ENCODE measurements around the gene THRB.

Gene THRB

DNA sequence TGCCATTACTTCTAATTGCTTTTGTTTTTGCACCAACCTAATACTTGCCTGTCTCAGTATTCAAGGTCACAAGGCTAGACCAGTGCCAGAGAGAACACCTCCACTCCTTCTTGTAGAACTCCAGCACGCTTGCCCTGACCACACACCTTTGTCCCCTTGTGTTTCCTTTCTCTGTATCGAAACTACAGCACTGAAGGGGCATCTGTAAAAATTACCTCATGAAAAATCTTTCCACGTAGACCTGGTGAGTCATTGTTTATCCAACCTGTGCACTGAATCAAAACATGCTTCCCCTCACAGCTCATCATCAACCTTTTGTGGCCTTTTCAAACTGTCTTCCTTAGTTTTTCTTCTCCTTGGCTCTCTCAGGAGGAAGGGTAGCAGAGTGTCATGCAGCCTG is 259.5 kb downstream of the THRB start:
- DNase-seq: no peak

DNA sequence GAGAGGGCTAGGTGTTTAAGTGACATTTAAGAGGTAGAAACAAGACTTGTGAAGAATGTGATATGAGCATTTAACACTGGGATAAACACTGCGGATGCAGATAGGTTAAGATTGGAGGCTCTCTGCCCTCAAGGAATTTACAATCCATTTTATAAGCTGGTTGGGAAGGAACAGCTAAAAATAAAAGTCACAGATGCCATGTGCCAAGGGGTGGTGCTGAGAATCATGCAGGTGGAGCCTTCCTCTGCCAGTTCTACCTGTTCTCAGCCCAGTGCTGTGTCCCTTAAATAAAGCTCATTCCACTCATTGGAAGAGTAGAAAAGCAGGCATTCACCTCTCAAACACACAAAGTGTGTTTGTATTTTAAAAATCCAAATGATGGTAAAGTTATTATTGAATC is 261.9 kb downstream of the THRB start:
- DNase-seq: no peak

DNA sequence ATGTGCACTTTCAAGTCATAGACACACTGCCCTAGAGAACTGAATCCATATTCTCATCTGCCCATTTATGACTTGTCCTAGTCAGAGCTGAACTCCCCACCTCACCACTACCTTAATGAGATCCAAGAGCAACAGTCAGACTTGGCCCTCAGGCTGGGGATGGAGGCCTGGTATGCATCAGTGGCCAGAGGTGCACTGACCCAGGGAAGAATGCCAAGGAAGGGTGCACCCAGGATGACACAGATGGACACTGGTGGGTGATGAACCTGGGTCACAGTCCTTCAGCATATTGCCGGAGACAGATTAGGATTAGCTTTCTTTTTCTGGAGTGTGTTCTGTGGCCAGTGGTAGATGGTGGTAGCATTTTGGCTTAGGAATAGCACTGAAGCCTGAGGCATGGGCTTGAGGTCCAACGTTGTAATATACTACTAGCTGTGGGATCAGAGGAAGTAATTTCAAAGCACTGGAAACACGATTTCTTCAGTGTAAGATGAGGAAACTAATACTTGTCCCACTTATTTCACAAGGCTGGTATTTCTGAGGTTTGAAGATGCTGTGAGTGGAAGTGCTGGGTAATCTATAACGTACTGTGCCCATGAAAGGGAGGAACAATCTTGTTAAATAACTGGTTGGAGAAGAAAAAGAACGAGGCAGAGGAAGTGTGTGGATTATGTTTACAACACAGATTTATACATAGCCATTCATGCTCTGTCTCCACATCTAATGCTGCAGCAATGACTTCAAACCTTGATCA is 265.0 kb downstream of the THRB start:
- no peak for DNase-seq

DNA sequence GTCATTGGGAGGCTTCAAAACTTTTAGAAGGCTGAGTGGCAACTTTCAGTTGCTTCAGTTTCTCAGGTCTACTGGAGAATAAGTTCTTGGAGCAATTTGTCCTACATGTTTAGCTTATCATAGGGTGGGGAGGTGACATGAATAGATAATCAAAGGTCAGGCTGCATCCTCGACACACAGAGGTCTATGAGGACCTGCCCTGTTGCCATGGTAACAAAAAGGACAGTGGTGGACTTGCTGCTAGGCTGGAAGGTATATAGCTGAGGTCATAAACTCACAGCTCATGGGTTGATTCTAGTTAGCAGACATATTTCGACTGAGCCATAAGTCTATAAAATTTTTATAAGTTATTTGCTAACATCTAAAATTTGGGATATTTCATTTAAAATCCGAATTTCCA is 267.0 kb downstream of the THRB start:
- DNase-seq: no peak

DNA sequence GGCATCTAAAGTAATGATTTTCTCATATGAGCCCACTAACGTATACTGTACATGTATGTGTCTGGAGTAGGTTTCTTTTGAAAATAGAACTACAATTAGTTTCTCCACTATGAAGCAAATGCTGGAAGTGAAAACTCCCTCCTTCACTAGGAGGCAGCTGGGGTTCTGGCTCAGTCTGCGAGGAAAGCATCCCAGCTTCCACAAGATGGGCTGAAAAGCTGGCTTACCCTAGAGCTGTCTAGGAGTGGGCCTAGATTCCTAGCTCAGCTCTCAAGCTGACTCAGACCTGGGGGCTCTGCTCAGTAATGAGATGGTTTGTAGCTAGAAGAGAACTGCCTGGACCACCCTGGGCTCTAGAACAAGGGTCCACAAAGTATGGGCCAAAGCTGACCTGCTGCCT is 268.3 kb downstream of the THRB start:
- DNase-seq: no peak

DNA sequence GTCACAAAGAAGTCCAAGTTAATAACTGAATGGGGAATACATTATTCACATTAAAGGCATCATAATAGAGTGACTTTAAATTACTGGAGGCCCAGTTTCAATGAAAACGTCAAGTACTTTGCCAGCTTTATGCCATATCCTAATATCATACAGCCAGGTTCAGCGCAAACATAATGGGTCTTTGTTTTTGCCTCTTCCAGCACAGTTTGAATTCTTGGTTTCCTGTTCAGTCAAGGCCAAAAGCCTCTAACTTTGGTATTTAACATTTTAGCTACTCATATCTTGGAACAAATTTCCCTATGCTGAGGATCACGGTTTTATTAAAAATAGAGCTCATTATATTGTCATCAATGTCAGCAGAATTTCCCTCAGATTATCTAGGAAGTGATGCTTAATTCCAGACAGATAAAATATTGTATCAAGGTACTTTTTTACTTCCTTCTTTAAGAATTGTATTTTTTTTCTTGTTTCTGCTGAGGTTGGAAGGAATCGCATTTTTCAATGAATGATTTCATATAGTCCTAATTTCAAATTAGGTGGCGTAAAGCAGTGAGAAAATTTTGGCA is 269.2 kb downstream of the THRB start:
- DNase-seq: no peak

DNA sequence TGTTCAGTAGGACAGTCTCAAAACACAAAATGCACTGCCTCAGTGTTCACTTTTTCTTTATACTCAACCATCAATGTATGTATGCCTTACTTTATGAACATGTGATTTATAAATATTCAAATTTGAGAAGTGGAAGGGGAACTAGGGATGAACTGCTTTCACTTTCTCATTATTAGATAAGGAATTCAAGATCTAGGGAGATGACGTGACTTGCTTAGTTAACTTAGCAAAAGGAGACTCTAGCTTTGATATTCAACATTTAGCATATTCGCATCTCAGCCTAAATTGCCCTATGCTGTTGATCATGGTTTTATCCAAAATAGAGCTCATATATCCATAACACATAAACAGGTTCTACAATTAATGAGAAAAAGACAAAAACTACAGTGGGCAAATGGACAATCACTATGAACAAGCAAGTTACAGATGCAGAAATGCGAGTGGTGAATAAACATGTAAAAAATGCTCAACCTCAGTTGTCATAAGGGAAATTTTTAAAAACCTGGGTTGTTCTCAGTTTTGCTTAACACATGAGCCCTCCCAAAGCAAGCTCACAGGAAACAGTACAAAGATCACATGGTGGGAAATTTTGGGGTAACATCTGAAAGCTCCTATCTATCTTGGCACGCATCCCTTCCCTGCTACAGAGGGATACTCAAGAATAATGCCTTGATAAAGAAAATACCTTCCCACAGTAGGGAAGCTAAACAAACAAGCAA is 269.8 kb downstream of the THRB start:
- no peak for DNase-seq

DNA sequence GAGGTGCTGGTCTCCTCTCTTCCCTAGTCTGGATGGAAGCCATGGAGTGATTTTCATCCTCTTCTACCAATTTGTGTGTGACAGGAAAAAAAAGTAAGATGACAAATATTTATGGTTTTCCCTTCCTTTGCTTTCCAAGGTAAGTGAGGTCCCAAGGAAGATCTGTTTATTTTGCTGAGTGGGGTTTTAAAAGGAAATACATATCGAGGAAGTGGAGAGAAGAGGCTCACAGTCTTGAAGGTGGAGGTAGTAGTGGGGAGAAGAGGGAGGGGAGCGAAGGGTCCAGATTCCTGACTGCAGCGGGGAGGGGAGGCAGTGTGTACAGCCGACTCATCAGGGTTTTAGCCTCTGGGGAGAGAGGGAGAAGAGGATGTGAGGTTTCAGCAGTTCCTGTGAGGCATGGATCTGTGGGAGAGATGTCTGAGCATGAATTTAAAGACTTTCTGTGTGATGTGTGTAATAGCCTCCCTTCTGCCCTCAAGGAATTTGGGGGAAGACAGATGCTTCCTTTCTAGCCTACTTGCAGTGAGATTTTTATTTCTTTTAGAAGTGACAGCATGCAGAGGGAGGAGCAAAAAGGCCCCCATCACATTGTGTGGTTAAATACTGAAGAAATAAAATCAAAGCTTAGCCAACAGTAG is 272.4 kb downstream of the THRB start:
- DNase-seq: no peak

DNA sequence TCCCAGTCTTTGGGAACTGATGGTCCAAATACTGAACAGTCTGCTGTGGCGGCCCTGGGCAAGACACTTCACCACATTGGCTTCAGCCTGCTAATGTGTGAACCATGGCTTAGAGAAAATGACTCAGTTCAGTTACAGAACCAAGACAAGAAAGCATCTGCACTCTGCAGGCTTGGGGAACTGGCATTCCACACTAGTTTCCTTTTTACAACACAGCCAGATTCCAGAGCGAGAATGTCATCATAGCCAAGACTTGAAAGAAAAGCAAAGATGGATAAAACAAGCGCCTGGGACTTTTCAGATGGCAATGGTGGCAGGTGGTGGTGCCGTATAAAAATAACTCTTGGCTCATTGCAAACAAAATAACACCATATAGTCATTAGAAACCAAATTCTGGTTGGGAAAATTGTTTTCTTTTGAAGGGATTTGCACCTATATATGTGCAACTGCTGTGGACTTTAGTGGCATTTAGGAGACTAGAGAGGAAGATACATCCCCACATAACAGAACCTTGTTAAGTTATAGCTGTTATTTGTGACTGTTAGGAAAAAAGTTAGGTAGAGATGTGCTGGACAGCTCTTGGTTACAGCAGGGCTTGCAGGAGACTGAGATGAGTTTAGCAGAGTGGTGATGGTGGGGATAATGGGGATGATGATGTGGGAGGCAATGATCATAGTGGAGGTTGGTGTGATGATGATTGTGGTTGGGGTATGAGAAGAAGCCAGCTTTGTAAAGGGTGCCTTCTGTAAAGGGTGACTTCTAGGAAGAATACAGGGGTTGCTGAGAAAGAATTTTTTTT is 273.6 kb downstream of the THRB start:
- DNase-seq: peak in 10 of 56 donors; percentile 4 to 30 (median 16)

DNA sequence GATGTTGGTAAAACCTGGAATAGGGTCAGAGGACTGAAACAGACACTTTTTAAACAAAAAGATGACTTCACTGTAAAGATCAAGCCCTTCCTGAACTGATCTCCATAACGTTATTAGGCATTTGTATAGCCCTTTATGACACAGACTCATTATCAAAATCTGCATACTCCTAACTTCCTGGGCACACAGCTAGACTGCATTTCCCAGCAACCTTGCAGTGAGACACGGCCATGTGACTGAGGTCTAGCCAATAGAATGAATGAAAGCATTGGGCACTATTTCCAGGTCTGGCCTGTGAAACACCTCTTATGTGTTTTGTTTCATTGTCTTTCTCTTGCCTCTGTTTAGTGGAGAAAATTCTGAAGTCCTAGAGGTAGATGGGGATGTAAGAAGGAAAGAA is 279.1 kb downstream of the THRB start:
- no peak for DNase-seq

DNA sequence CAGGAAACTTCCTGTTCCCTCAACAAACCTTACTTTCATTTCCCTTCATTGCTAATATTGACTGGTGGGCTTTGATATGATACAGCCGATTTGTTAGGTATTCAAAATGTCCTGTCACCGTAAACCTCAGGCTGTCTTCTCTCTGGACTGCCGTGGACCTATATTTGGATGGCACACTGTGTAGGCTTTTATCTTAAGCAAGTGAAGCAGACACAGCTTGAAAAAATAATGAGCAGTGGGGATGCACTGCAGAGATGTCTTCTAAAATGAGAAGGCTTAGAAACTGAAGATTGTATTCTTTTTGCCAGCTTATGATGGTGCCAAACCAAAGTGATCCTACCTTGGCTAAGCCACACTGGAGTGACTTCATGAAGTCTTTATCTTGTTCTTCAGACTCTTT is 283.3 kb downstream of the THRB start:
- no peak for DNase-seq

DNA sequence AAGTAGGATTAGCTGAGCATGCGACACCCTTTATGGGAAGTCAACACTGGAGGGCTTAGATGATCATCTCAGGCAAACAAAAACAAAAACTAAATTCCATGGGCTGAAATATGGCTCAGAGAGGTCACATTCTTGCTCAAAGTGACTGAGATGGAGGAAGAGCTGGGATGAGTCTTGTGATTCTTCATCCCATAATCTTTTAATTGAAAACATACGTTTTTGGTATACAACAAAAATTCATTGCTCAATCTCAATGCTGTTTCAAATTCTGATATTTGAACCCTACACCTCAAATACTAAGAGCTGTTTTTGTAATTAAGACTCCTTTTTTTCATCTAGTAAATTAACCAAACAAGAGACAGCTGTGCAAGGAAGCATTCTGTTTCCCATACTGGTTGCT is 292.6 kb downstream of the THRB start:
- DNase-seq: no peak

DNA sequence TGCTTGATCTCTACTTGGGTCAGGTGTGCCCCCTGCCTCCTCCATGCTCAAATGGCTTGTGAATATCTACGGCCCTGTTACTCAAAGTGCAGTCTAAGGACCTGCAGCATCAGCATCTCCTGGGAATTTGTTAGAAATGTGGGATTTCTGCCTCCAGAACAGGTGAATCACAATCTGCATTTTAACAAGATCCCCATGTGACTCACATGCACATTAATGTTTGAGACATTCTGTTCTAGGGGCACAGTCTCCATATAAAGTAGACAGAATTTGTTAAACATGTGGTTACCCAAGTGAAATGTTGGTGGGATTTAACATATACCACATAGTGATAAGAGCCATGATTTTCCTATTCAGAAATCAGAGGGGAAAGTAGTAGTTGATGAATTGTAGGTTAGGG is 293.3 kb downstream of the THRB start:
- no peak for DNase-seq

DNA sequence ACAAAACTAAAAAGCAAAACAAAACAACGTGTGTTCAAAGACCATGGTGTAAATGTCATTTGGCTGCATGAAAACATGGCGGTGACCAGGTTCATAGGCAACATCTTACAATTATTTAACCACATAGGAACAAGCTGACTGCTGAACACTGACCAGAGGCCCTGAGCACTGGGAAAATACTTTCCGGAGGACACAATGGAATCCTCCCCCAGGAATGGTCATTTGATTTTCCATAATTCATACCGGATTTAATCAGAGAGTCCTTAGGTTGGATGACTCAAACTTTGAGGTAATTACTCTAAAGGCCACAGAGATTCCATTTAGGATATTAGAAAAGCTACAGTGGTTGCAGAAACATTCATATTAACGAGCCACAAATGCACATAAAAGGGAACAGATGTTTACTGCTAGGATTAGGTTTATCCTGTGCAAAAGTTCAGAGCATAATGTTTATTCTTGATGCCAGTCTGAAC is 294.8 kb downstream of the THRB start:
- no peak for DNase-seq

DNA sequence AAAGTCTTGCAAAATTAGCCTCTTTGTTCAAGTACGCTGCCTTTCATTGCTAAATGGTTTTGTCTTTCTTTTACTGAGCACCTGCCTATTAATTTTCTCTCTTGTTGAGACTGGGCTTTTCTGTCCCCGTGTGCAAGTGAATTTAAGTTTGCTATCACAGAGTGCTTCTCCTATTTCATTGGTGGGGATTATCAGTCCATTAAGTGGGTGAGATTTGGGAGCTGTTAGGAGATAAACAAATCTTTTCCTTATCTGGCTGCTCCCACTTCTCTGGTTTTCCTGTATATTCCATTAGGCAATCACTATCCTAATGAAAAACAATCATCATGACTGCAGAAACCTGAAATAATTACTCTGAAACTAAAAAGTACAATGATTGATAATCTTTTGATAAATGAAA is 295.4 kb downstream of the THRB start:
- DNase-seq: no peak

DNA sequence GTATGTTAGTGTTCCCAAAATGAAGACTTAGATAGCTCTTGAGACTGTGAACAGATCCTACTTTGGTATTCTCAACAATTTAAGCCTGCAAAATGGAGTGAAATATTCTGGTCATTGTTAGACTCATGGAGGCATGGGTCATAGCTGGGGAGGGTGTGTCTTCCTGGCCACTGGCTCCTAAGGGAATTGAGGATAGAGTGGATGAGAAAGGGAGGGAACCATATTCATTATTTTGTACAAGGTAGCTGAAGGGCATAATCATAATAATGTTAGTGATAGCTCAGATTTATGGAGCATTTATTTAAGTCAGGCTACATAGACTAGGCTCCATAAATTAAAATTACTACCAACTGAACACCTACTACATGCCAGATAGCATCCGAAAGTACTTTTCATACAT is 295.9 kb downstream of the THRB start:
- no peak for DNase-seq

DNA sequence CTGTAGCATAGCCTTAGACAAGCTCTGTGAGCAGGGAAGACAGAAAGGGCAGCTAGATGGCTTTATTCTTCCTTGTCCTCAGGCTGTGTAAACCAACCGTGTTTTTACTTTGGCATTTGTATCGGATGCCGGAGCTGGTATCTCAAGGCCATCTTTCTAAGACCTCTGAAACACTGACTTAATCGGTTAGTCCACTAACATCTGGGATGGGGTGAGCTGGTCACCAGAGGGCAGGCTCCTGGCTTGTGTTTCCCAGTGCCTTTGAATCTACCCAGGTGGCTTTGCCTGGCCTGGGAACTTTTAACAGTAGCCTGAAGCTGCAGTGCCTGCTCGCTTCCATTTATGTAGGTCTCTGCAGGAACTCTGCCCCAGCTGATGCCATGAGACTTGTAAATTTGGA is 296.8 kb downstream of the THRB start:
- DNase-seq: no peak

DNA sequence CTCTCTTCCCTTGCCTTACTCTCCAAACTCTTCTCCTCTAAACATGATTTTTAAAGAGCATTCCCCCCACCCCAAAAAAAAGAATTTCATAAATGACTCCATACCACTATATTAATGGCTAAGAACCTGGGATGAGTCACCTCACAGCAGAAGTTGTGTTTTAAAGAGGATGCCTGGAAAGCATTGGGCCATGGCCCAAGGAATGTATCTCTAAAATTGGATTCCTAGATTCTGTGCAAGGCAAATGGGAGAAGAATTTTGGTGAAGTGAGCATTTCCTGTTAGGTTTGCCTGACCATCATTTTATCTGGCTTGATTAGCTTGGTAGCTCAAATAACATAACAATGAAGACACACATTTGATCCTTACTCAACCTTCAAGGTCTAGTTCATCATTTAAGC is 298.1 kb downstream of the THRB start:
- no peak for DNase-seq

DNA sequence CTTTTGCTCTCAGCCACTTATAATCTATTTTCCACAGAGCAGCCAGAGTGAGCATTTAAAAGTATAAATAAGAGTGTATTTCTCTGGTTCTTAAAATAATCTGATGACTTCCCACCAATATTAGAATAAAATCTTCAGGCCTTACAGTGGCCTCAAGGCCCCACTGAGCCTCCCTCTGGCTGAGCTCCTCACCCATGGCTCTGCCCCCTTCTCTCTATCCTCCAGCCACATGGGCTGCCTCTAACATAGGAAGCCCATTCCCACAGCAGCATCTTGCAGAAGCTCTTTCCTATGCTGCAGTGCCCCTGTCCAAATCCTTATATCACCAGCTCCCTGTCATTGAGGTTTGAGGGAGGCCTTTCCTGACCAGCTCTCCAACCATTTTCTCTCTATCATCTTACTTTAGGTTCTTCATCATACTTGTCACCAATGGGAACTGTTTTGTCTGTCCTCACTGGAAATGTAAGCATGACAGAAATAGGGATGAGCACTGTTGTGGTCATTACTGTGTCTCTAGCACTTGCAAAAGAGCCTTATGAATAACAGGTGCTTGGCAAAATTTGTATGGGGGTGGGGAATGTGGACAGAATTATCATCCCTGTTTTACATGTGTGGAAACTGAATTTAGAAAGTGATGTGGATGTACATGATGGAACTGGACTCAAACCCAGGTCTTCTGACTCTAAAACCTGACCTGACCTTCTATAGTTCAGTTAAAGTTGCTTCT is 299.0 kb downstream of the THRB start:
- no peak for DNase-seq

DNA sequence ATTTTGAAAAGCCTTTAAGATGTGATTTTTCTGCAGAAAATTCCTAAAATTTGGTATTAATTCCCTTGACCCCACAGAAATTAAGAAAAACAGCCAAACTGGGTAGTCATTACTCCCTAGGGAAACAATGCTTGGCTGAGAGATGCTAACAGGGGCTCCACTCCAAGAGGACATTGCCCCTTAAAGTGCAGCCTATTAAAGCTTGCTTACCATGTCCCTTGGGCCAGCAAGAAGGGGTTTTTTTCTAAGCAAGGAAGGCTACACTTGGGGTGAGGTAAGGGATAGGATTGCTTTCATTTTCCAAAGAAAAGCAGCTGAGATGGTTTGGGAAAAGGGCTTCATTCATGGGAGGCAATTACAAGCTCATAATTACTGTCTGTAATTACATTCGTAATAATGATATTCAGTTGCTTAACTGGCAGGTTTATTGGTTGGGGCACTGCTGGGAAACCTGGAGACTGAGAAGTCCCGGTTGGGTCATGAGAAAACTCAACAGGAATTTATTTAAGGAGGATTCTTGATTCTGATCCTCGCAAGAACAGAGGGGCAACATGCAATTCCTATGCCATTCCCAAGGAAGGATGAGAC is 302.1 kb downstream of the THRB start:
- DNase-seq: no peak

Data from amygdala (tissue), 56 donors.